Uterus (tissue), 2 donors: Measurements from ENCODE around the gene CREB5.

ENCODE experiments used
- CTCF ChIP-seq, 4 experiments: fragments of 200-600 bp in 2 of 4; fragments of 450-650 bp in 2 of 4; sonication (generic) in 2 of 4; IDR thresholded peaks; one replicate each; pipeline ENCODE4 v1.5.1; 2016 to 2019; ENCODE audit warnings: antibody characterized with exemption in 4 of 4, mild to moderate bottlenecking in 2 of 4, moderate library complexity in 1 of 4
- POLR2A ChIP-seq, 2 donors: fragments of 450-650 bp; IDR thresholded peaks; one replicate each; pipeline ENCODE4 v1.6.1; 2016; ENCODE audit warnings: antibody characterized with exemption in 2 of 2, mild to moderate bottlenecking in 1 of 2, moderate library complexity in 1 of 2

GRCh38 chr7:28725045-28725642 lies 312.8 kb downstream of the CREB5 start:
- TF ChIP-seq POLR2A (IDR thresholded peaks at IDR 0.05) (no peak), CTCF (IDR thresholded peaks at IDR 0.05) (no peak)
